NCI-H345 (cell line): Measurements from ENCODE around the gene DENND4A.
"Not testable (repeated sequence)": the region's sequence is repeated elsewhere in the genome, so short reads cannot be mapped to it uniquely, and the experiment has no call there.

Source experiments
- DNase-seq: peaks from one replicate; lab custom pipeline; 2025; lab: John Stamatoyannopoulos, UW

DENND4A gene

GRCh38 chr15:65632780-65633375 is 159.2 kb downstream of the DENND4A start:
- DNase-seq = no peak

GRCh38 chr15:65631503-65631902 is 160.6 kb downstream of the DENND4A start:
- no peak for DNase-seq

- no peak for DNase-seq
These were observed 161.3 kb downstream of the DENND4A start for GRCh38 chr15:65630760-65631159.

- no peak for DNase-seq
These were observed 162.5 kb downstream of the DENND4A start for GRCh38 chr15:65629548-65629947.

- no peak for DNase-seq
These were observed 165.2 kb downstream of the DENND4A start for GRCh38 chr15:65626856-65627255.

GRCh38 chr15:65623103-65623502 is 169.0 kb downstream of the DENND4A start:
- no peak for DNase-seq

GRCh38 chr15:65621638-65622037 is 170.5 kb downstream of the DENND4A start, which contains the start of gene SLC24A1:
Gene SLC24A1, plus strand, starts transcription at chr15:65621938. Its CDS starts 2,143 bp downstream, at chr15:65624081.
- no peak for DNase-seq

- DNase-seq = no peak
These were observed 171.3 kb downstream of the DENND4A start for GRCh38 chr15:65620833-65621232.

- no peak for DNase-seq
These were observed 172.3 kb downstream of the DENND4A start for GRCh38 chr15:65619626-65620290.

- no peak for DNase-seq
These were observed 173.5 kb downstream of the DENND4A start for GRCh38 chr15:65618560-65619109.

GRCh38 chr15:65615887-65616286 is 176.2 kb downstream of the DENND4A start:
- not testable (repeated sequence) for DNase-seq

- no peak for DNase-seq
These were observed 178.9 kb downstream of the DENND4A start for GRCh38 chr15:65612949-65613744.

GRCh38 chr15:65612616-65612946 is 179.5 kb downstream of the DENND4A start:
- DNase-seq = no peak

- no peak for DNase-seq
These were observed 180.0 kb downstream of the DENND4A start for GRCh38 chr15:65611888-65612615.

GRCh38 chr15:65610871-65611718 is 181.0 kb downstream of the DENND4A start, which contains the start of gene INTS14:
Gene INTS14, minus strand, starts transcription at chr15:65611131. Its CDS starts 3,751 bp downstream, at chr15:65607380.
- peak; percentile 93 for DNase-seq
